GM23338 (cell line): ENCODE results near the gene EZH1. TPM values are rescaled to one million over a fixed set of nuclear protein-coding genes. Genes with fewer than 3 reads are reported as not detected.

Source experiments
- ATAC-seq: fragments of 200-7000 bp; cut with Tn5 transposase; 3 replicates; pipeline ENCODE4 v1.9.1; 2020
- DNase-seq: peaks from one replicate; pipeline ENCODE4 v3.0.0-alpha.2; 2015; ENCODE audit warnings: low spot score
- H2AFZ ChIP-seq: fragments of 200-600 bp; sonication (generic); 2 replicates; pipeline ENCODE4 v1.8.0; 2016; ENCODE audit warnings: antibody characterized with exemption, mild to moderate bottlenecking, moderate library complexity
- H3F3A ChIP-seq: fragments of 200-600 bp; sonication (generic); replicated peaks from 2 replicates; pipeline ENCODE4 v1.8.0; 2017; ENCODE audit warnings: antibody characterized with exemption, mixed run types, low read depth
- H3K27ac ChIP-seq: fragments of 200-600 bp; sonication (generic); 2 replicates; pipeline ENCODE4 v1.6.1; 2016; ENCODE audit warnings: low read depth
- H3K27me3 ChIP-seq: fragments of 200-600 bp; sonication (generic); 2 replicates; pipeline ENCODE4 v1.8.0; 2016; ENCODE audit warnings: mild to moderate bottlenecking, mixed run types, moderate library complexity; ENCODE audit not compliant: insufficient read depth
- H3K36me3 ChIP-seq: fragments of 200-600 bp; sonication (generic); 2 replicates; pipeline ENCODE4 v1.8.0; 2016; ENCODE audit warnings: mild to moderate bottlenecking; ENCODE audit not compliant: insufficient read depth
- H3K4me1 ChIP-seq: fragments of 200-600 bp; sonication (generic); 2 replicates; pipeline ENCODE4 v1.8.0; 2016; ENCODE audit warnings: mild to moderate bottlenecking, moderate library complexity; ENCODE audit not compliant: insufficient read depth
- H3K4me2 ChIP-seq: fragments of 200-600 bp; sonication (generic); 2 replicates; pipeline ENCODE4 v1.7.1; 2017; ENCODE audit warnings: mixed run types
- H3K4me3 ChIP-seq: fragments of 200-600 bp; sonication (generic); 2 replicates; pipeline ENCODE4 v1.6.1; 2016; ENCODE audit warnings: mixed run types
- H3K79me2 ChIP-seq: fragments of 200-600 bp; sonication (generic); replicated peaks from 2 replicates; pipeline ENCODE4 v1.8.0; 2017; ENCODE audit warnings: mild to moderate bottlenecking; ENCODE audit not compliant: insufficient read depth
- H3K9me2 ChIP-seq: fragments of 200-600 bp; sonication (generic); 2 replicates; pipeline ENCODE4 v1.8.0; 2017; ENCODE audit not compliant: insufficient read depth
- H4K20me1 ChIP-seq: fragments of 200-600 bp; sonication (generic); replicated peaks from 2 replicates; pipeline ENCODE4 v1.8.0; 2017; ENCODE audit warnings: mild to moderate bottlenecking; ENCODE audit not compliant: insufficient read depth
- H3K27ac Mint-ChIP-seq: 2 replicates; pipeline ENCODE4 v1.8.0; 2020; ENCODE audit warnings: inconsistent platforms, mild to moderate bottlenecking, moderate library complexity, mixed read lengths
- H3K27me3 Mint-ChIP-seq: 3 replicates; pipeline ENCODE4 v1.8.0; 2022; ENCODE audit warnings: low read depth, mild to moderate bottlenecking, moderate library complexity, mixed read lengths, inconsistent platforms; ENCODE audit not compliant: insufficient read depth, poor library complexity
- H3K36me3 Mint-ChIP-seq: 3 replicates; pipeline ENCODE4 v1.8.0; 2021; ENCODE audit warnings: low read depth, mild to moderate bottlenecking, inconsistent platforms, moderate library complexity, mixed read lengths
- H3K4me1 Mint-ChIP-seq: 3 replicates; pipeline ENCODE4 v1.8.0; 2020; ENCODE audit warnings: mild to moderate bottlenecking, inconsistent platforms, mixed read lengths
- H3K4me3 Mint-ChIP-seq: 3 replicates; pipeline ENCODE4 v1.8.0; 2021; ENCODE audit warnings: moderate library complexity, mild to moderate bottlenecking, inconsistent platforms, mixed read lengths
- H3K9me3 Mint-ChIP-seq: 3 replicates; pipeline ENCODE4 v1.8.0; 2020; ENCODE audit warnings: moderate library complexity, mild to moderate bottlenecking, inconsistent platforms, mixed read lengths
- CREB1 ChIP-seq: fragments of 250-450 bp; sonication (Bioruptor Pico); IDR thresholded peaks from 2 replicates; pipeline ENCODE4 v1.5.0; 2020; ENCODE audit warnings: low read depth, mild to moderate bottlenecking, moderate library complexity
- CTCF ChIP-seq, 2 experiments: fragments of 200-600 bp in 1 of 2; sonication (generic) in 1 of 2; conservative IDR thresholded peaks; 2 replicates each; pipeline versions ENCODE4 v1.5.1 to v1.6.1; 2016 to 2017; ENCODE audit warnings: antibody characterized with exemption in 2 of 2, low read depth in 2 of 2, mild to moderate bottlenecking in 2 of 2, moderate library complexity in 1 of 2
- ETS1 ChIP-seq: IDR thresholded peaks from 2 replicates; pipeline ENCODE4 v1.6.1; 2016; ENCODE audit warnings: antibody characterized with exemption
- EZH2 ChIP-seq: fragments of 200-600 bp; sonication (generic); IDR thresholded peaks from one replicate; pipeline ENCODE4 v1.8.0; 2017; ENCODE audit warnings: antibody characterized with exemption, mild to moderate bottlenecking, low read depth; ENCODE audit not compliant: unreplicated experiment
- EZH2phosphoT487 ChIP-seq: fragments of 200-600 bp; sonication (generic); IDR thresholded peaks from one replicate; pipeline ENCODE4 v1.8.1; 2018; ENCODE audit warnings: antibody characterized with exemption; ENCODE audit not compliant: unreplicated experiment
- JUNB ChIP-seq: IDR thresholded peaks from one replicate; pipeline ENCODE4 v1.6.1; 2016; ENCODE audit warnings: antibody characterized with exemption; ENCODE audit not compliant: unreplicated experiment
- POLR2AphosphoS5 ChIP-seq: IDR thresholded peaks from 2 replicates; pipeline ENCODE4 v1.6.1; 2016; ENCODE audit warnings: antibody characterized with exemption, low read depth
- REST ChIP-seq: IDR thresholded peaks from one replicate; pipeline ENCODE4 v1.6.1; 2018; ENCODE audit warnings: antibody characterized with exemption; ENCODE audit not compliant: unreplicated experiment
- ZNF114 ChIP-seq: fragments of 250-450 bp; sonication (Bioruptor Pico); IDR thresholded peaks from 2 replicates; pipeline ENCODE4 v1.5.0; 2020; ENCODE audit warnings: mild to moderate bottlenecking, moderate library complexity
- ZNF331 ChIP-seq: fragments of 250-450 bp; sonication (Bioruptor Pico); IDR thresholded peaks from 2 replicates; pipeline ENCODE4 v1.5.0; 2020; ENCODE audit warnings: low read depth, mild to moderate bottlenecking, moderate library complexity
- polyA plus RNA-seq: library from polyadenylated mRNA; unstranded; fragments of >200 nt; fragmentation: Nextera tagmentation; extraction: Ambion mirVana; gene quantifications from 2 replicates; pipeline ENCODE4 v1.2.1, GENCODE V29; 2016
- total RNA-seq: library from RNA; depleted of rRNA; stranded (reverse); fragments of >200 nt; shearing (Covaris generic); gene quantifications from 2 replicates; pipeline ENCODE4 v1.2.3, GENCODE V29; 2014

Gene EZH1
- total and polyA plus RNA-seq, 2 experiments from 2014 or later: 16.9 to 18.0 TPM

GRCh38 chr17:42704490-42704836 lies 40.4 kb downstream of the EZH1 start:
- Histone ChIP-seq H3K4me1 (no peaks in the 10 kb centered on the region; the same call in 1 of the 2 replicates), H3K27ac (no peak overlapping the region), H3K4me2 (no peak overlapping the region), H3K36me3 (peaks cover 6% of the 10 kb centered on the region; the same call in 1 of the 2 replicates), H4K20me1 (0 out of 2 replicates have a peak, but pooled peaks cover 6% of the 10 kb centered on the region), H3F3A (no peaks in the 10 kb centered on the region), H3K79me2 (no peaks in the 10 kb centered on the region), H3K9me2 (no peaks in the 10 kb centered on the region), H3K27me3 (no peaks in the 10 kb centered on the region), H3K4me3 (no peak overlapping the region), H2AFZ (no peak overlapping the region)
- DNase-seq (no peak), ATAC-seq (no peak)
- peaks cover 4% of the 10 kb centered on the region for H3K4me1 Mint-ChIP-seq
- no peaks in the 10 kb centered on the region; the same call in 2 of the 3 replicates for H3K9me3 Mint-ChIP-seq
- H3K4me3 Mint-ChIP-seq: no peak overlapping the region
- TF ChIP-seq EZH2 (no peak), REST (no peak), POLR2AphosphoS5 (no peak)
- H3K27me3 Mint-ChIP-seq: peaks cover under 1% of the 10 kb centered on the region
- no peak overlapping the region for H3K27ac Mint-ChIP-seq
- peaks cover 40% of the 10 kb centered on the region for H3K36me3 Mint-ChIP-seq

GRCh38 chr17:42702446-42702845 lies 42.4 kb downstream of the EZH1 start:
- Histone ChIP-seq H3K27ac (no peak overlapping the region), H3K27me3 (no peaks in the 10 kb centered on the region), H3K36me3 (peaks cover 6% of the 10 kb centered on the region; the same call in 1 of the 2 replicates), H3K4me1 (no peaks in the 10 kb centered on the region; the same call in 1 of the 2 replicates), H3K9me2 (no peaks in the 10 kb centered on the region), H3K79me2 (no peaks in the 10 kb centered on the region), H3K4me2 (no peak overlapping the region), H3F3A (no peaks in the 10 kb centered on the region), H3K4me3 (no peak overlapping the region), H4K20me1 (peaks cover 6% of the 10 kb centered on the region; the same call in 1 of the 2 replicates), H2AFZ (no peak overlapping the region)
- Mint-ChIP-seq H3K27ac (no peak overlapping the region), H3K9me3 (no peaks in the 10 kb centered on the region; the same call in 2 of the 3 replicates), H3K4me3 (no peak overlapping the region; the same call in 2 of the 3 replicates), H3K4me1 (peaks cover 10% of the 10 kb centered on the region), H3K27me3 (peaks cover 5% of the 10 kb centered on the region), H3K36me3 (peaks cover 28% of the 10 kb centered on the region)
- DNase-seq (no peak), ATAC-seq (no peak)
- TF ChIP-seq POLR2AphosphoS5 (no peak), EZH2phosphoT487 (no peak), CREB1 (CRISPR knock-in tag) (no peak), ZNF114 (CRISPR knock-in tag) (no peak), CTCF (conservative IDR thresholded peaks at IDR 0.05; ENCODE audit: low read depth in 2 of 2) (no peak), EZH2 (no peak), REST (no peak), ETS1 (no peak), ZNF331 (CRISPR knock-in tag) (no peak), JUNB (no peak)
